Spleen (tissue), 11 donors: ENCODE data around the gene PBRM1. TPM values are rescaled to one million over a fixed set of nuclear protein-coding genes. Genes with fewer than 3 reads are reported as not detected.
A peak's percentile ranks its signal among the peaks of the same experiment; 100 is the strongest.

Source experiments
- DNase-seq: peaks from one replicate; pipeline ENCODE4 v3.0.0-alpha.2; 2020
- H3K27ac ChIP-seq, 8 donors: fragments of 200-600 bp; sonication (generic) in 7 of 8; 1 replicate in 4 of 8; 2 replicates in 4 of 8; pipeline versions ENCODE4 v1.5.0 to v1.8.0; 2016 to 2021; ENCODE audit warnings: inconsistent platforms in 4 of 8, mild to moderate bottlenecking in 4 of 8, moderate library complexity in 1 of 8
- H3K27me3 ChIP-seq, 7 donors: fragments of 200-600 bp; sonication (generic) in 6 of 7; replicated peaks in 1 of 7; 1 replicate in 4 of 7; 2 replicates in 3 of 7; pipeline versions ENCODE4 v1.5.0 to v1.8.0; 2016 to 2021; ENCODE audit warnings: inconsistent platforms in 3 of 7, mild to moderate bottlenecking in 1 of 7
- H3K36me3 ChIP-seq, 6 donors: fragments of 200-600 bp; sonication (generic) in 5 of 6; 1 replicate in 4 of 6; 2 replicates in 2 of 6; pipeline versions ENCODE4 v1.5.0 to v1.8.0; 2016 to 2021; ENCODE audit warnings: inconsistent platforms in 2 of 6
- H3K4me1 ChIP-seq, 6 donors: fragments of 200-600 bp; sonication (generic) in 5 of 6; 1 replicate in 3 of 6; 2 replicates in 3 of 6; pipeline versions ENCODE4 v1.5.0 to v1.8.0; 2016 to 2021; ENCODE audit warnings: inconsistent platforms in 3 of 6
- H3K4me3 ChIP-seq, 8 donors: fragments of 200-600 bp; sonication (generic) in 7 of 8; 1 replicate in 4 of 8; 2 replicates in 4 of 8; pipeline versions ENCODE4 v1.5.0 to v1.8.0; 2016 to 2021; ENCODE audit warnings: inconsistent platforms in 4 of 8, mild to moderate bottlenecking in 4 of 8, moderate library complexity in 2 of 8
- H3K9me3 ChIP-seq, 8 donors: fragments of 200-600 bp; sonication (generic) in 7 of 8; 1 replicate in 4 of 8; 2 replicates in 4 of 8; pipeline versions ENCODE4 v1.5.0 to v1.8.0; 2016 to 2021; ENCODE audit warnings: inconsistent platforms in 4 of 8
- POLR2A ChIP-seq, 3 donors: fragments of 450-650 bp; IDR thresholded peaks; one replicate each; pipeline ENCODE4 v1.5.1; 2017; ENCODE audit warnings: antibody characterized with exemption in 3 of 3, mild to moderate bottlenecking in 1 of 3
- POLR2AphosphoS5 ChIP-seq, 3 donors: sonication (generic); formaldehyde crosslinking; IDR thresholded peaks; one replicate each; pipeline ENCODE4 v1.5.1; 2017; ENCODE audit warnings: antibody characterized with exemption in 3 of 3
- WGBS, 5 donors: extraction: QIAGEN DNeasy Blood & Tissue Kit in 3 of 5; methylation state at CpG; one replicate each; pipeline versions ENCODE4 v1.1.5 to v1.1.7; 2013 to 2018; 5-methylcytosine and 5-hydroxymethylcytosine counted together
- intact Hi-C: fragments of 100-400 bp; cut with DNase I; formaldehyde crosslinking; loops from one replicate; pipeline ENCODE4 v1.15.0; 2023; ENCODE audit warnings: low total_unique reads
- polyA plus RNA-seq, 3 donors: library from polyadenylated mRNA; stranded (reverse); fragments of 200-250 nt; gene quantifications; one replicate each; pipeline ENCODE4 v1.2.1, GENCODE V29; 2013
- total RNA-seq, 7 donors: library from RNA; depleted of rRNA in 3 of 7; stranded (reverse); fragments of >200 nt in 3 of 7; fragmentation: NEBNext Ultra II Directional in 4 of 7; extraction: Animal tissue kit (Norgen Biotek cat#: 25700) in 4 of 7; gene quantifications; one replicate each; pipeline versions ENCODE4 v1.1.0 to v1.2.1, GENCODE V29; 2016 to 2021
- TF ChIP-seq, protein P1 (sequence below), 11 experiments: fragments of 200-600 bp in 7 of 11; fragments of 450-650 bp in 4 of 11; sonication (generic) in 4 of 11; IDR thresholded peaks in 8 of 11; conservative IDR thresholded peaks in 3 of 11; 1 replicate in 7 of 11; 2 replicates in 4 of 11; pipeline versions ENCODE4 v1.4.0 to v1.8.0; 2016 to 2021; ENCODE audit warnings: antibody characterized with exemption in 11 of 11, inconsistent platforms in 4 of 11, mild to moderate bottlenecking in 1 of 11
- donor health status: healthy with polysubstance abuse.
- donor health status: DM: no; HTN: no; CAD: no; lungs with moderate emphysema.
- donor health status: DM: no; HTN: no; CAD: no.
- donor health status: Bipolar disorder and iron deficiency.
- donor health status: healthy.
- donor health status: DM: no; HTN: no; CAD: no.
- donor health status: DM: yes; HTN: yes; CAD: no.

Gene PBRM1
- total and polyA plus RNA-seq, 10 donors: 5.7 to 125 (median 69.5) TPM

DNA sequence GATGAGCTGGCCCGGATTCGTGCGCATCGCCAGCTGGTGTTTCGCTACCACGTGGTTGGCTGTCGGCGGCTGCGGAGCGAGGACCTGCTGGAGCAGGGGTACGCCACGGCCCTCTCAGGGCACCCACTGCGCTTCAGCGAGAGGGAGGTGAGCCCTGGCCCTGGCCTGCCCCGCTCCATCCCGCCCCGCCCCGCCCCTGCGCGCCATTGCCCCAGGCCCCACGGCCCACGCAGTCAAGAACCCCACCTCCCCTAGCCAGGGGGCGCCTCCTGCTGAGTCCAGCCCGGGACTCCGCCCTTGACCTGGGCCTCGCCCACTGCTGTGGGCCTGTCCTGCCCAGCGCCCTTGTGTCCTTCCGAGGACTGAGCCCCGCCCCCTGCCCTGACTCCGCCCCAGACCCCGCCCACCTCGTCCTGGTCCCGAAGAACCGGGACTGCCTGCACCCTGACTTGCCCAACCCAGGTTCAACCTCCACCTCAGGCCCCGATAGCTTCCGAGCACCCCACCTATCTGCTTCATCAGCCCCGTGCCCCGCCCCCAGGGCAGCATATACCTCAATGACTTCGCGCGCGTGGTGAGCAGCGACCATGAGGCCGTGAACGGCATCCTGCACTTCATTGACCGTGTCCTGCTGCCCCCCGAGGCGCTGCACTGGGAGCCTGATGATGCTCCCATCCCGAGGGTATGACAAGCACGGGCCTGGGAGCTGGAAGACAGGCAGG is 166.8 kb downstream of the PBRM1 start:
- H3K4me3 ChIP-seq: peak overlapping the region in 1 of 8 donors; percentile 37
- DNase-seq: no peak
- H3K9me3 ChIP-seq: no peaks in the 10 kb centered on the region
- no peaks in the 10 kb centered on the region for H3K27me3 ChIP-seq
- intact Hi-C loops: no loop called here
- no peak overlapping the region for H3K27ac ChIP-seq
- H3K4me1 ChIP-seq: peaks cover 0 to 38% (median 9%) of the 10 kb centered on the region in 6 donors
- 74 to 86% (median 82%) methylated on average over 31 to 50 of the region's 50 CpGs for WGBS, 5 donors
- TF ChIP-seq POLR2A (IDR thresholded peaks at IDR 0.05): no peak
- no peak for TF ChIP-seq POLR2AphosphoS5 (IDR thresholded peaks at IDR 0.05)
- TF ChIP-seq, protein P1, sequence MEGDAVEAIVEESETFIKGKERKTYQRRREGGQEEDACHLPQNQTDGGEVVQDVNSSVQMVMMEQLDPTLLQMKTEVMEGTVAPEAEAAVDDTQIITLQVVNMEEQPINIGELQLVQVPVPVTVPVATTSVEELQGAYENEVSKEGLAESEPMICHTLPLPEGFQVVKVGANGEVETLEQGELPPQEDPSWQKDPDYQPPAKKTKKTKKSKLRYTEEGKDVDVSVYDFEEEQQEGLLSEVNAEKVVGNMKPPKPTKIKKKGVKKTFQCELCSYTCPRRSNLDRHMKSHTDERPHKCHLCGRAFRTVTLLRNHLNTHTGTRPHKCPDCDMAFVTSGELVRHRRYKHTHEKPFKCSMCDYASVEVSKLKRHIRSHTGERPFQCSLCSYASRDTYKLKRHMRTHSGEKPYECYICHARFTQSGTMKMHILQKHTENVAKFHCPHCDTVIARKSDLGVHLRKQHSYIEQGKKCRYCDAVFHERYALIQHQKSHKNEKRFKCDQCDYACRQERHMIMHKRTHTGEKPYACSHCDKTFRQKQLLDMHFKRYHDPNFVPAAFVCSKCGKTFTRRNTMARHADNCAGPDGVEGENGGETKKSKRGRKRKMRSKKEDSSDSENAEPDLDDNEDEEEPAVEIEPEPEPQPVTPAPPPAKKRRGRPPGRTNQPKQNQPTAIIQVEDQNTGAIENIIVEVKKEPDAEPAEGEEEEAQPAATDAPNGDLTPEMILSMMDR (IDR thresholded peaks at IDR 0.05 in 8 of 11, conservative IDR thresholded peaks at IDR 0.05 in 3 of 11): no peak
- H3K36me3 ChIP-seq: peaks cover 0 to 100% (median 45%) of the 10 kb centered on the region in 6 donors

DNA sequence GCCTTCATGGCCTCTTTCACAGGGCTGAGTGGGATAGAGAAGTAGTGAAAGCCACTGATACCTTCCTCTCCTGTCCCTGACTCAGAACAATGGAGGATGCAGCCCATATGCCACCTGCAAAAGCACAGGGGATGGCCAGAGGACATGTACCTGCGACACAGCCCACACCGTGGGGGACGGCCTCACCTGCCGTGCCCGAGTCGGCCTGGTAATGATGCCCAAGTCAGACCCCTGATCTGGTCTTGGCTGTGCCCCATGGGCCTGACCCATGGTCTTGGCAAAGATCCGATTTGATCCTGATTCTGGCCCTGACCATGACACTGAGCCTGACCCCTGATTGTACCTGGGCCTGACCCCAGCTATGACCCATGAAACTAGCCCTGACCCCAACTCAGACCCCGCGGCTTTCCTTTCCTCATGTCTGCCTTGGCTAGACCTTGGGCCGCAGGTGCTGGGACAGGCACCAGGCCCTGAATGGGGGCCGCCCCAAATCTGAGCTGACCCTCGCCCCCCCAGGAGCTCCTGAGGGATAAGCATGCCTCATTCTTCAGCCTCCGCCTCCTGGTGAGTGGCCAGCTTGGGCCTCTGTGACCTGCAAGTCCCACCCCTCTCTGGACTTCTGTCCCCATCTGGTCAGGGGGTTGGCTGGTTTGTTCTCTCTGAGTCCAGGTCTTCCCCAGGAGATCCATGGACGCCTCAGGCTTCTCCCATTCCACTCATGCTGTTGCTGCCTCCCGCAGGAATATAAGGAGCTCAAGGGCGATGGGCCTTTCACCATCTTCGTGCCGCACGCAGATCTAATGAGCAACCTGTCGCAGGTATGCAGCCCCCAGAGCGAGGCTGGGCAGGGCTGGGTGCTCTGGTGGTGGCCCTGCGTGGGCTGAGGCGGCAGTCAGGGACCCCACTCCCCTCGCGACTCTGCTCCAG is 167.7 kb downstream of the PBRM1 start:
- H3K36me3 ChIP-seq: peaks cover 0 to 100% (median 47%) of the 10 kb centered on the region in 6 donors
- DNase-seq: no peak
- no peak overlapping the region for H3K27ac ChIP-seq
- no peaks in the 10 kb centered on the region for H3K9me3 ChIP-seq
- H3K27me3 ChIP-seq: no peaks in the 10 kb centered on the region
- H3K4me1 ChIP-seq: peaks cover 0 to 30% (median 5%) of the 10 kb centered on the region in 6 donors
- TF ChIP-seq POLR2A (IDR thresholded peaks at IDR 0.05) (no peak), POLR2AphosphoS5 (IDR thresholded peaks at IDR 0.05) (peak in 1 of 3 donors; percentile 13)
- TF ChIP-seq, protein P1 (IDR thresholded peaks at IDR 0.05 in 8 of 11, conservative IDR thresholded peaks at IDR 0.05 in 3 of 11): no peak
- intact Hi-C loops: no loop called here
- H3K4me3 ChIP-seq: peak overlapping the region in 1 of 8 donors; percentile 37
- WGBS, 5 donors: 85 to 93% (median 90%) methylated on average over 12 to 25 of the region's 25 CpGs

DNA sequence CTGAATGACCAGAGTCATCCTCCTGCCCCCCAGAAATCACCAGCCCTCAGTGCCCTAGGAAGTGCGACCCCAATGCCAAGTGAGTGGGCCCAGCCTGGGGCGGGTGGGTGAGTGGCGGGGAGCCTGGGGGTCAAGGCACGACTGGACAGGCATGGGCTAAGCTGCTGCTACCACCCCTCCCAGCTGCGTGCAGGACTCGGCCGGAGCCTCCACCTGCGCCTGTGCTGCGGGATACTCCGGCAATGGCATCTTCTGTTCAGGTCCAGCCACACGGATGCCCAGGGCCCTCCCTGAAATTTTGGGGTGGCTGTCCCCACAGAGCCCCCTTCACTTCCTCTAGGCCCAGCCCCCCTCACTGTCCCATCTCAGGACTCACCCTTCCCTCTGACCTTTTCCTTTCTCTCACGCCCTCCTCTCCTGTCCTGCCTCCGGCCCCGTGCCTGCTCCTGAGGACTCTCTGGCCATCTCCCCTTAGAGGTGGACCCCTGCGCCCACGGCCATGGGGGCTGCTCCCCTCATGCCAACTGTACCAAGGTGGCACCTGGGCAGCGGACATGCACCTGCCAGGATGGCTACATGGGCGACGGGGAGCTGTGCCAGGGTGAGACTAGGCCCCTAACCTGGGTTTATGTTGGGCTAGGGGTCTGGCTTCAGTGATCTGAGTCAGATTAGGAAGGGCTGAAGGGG is 169.1 kb downstream of the PBRM1 start:
- H3K27me3 ChIP-seq: no peaks in the 10 kb centered on the region
- H3K27ac ChIP-seq: no peak overlapping the region
- TF ChIP-seq POLR2AphosphoS5 (IDR thresholded peaks at IDR 0.05) (peak in 1 of 3 donors; percentile 31), POLR2A (IDR thresholded peaks at IDR 0.05) (no peak)
- no peak overlapping the region for H3K4me3 ChIP-seq
- H3K4me1 ChIP-seq: peaks cover 0 to 17% (median 3%) of the 10 kb centered on the region in 6 donors
- intact Hi-C loops: no loop called here
- peaks cover 0 to 100% (median 42%) of the 10 kb centered on the region in 6 donors for H3K36me3 ChIP-seq
- DNase-seq: no peak
- no peaks in the 10 kb centered on the region for H3K9me3 ChIP-seq
- WGBS, 5 donors: 88 to 96% (median 92%) methylated on average over 14 to 19 of the region's 19 CpGs

DNA sequence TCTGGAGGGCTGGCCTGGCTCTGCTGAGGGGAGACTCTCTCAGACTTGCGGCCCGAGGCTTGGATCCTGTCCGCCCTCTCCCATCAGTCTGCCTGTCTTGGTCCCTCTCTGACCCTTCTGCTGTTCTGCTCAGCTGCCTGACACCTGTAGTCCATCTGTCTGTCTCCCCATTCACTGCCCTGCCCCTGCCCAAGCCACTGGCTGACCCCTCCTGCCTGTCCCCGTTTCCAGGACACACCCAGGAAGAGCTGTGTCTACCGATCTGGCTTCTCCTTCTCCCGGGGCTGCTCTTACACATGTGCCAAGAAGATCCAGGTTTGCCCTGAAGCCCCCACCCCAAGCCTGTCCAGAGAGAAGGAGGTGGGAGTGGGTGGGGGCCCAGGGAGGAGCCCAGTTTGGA is 170.5 kb downstream of the PBRM1 start:
- intact Hi-C loops: no loop called here
- Histone ChIP-seq H3K27ac (peak overlapping the region in 1 of 8 donors; percentile 40), H3K9me3 (no peaks in the 10 kb centered on the region), H3K27me3 (no peaks in the 10 kb centered on the region), H3K4me3 (no peak overlapping the region), H3K4me1 (peaks cover 0 to 10% (median 3%) of the 10 kb centered on the region in 6 donors), H3K36me3 (peaks cover 0 to 100% (median 30%) of the 10 kb centered on the region in 6 donors)
- whole genome bisulfite sequencing, 5 donors: 62 to 78% (median 67%) methylated on average over 6 of the region's 6 CpGs
- no peak for TF ChIP-seq POLR2A (IDR thresholded peaks at IDR 0.05)
- TF ChIP-seq, protein P1 (IDR thresholded peaks at IDR 0.05 in 8 of 11, conservative IDR thresholded peaks at IDR 0.05 in 3 of 11): no peak
- no peak for TF ChIP-seq POLR2AphosphoS5 (IDR thresholded peaks at IDR 0.05)
- DNase-seq: no peak
